PFSK-1 (cell line): ENCODE data around the gene PTX3.

ENCODE experiments used
- FOXP2 ChIP-seq: optimal IDR thresholded peaks from 2 replicates; pipeline ENCODE3; 2011; ENCODE audit warnings: borderline replicate concordance, control low read depth, inconsistent platforms; ENCODE audit not compliant: insufficient read depth; ENCODE audit errors: extremely low read length, extremely low read depth
- POLR2AphosphoS5 ChIP-seq: IDR thresholded peaks from 2 replicates; pipeline ENCODE4 v1.6.1; 2012; ENCODE audit warnings: low read depth, mild to moderate bottlenecking, control low read depth, low read length, moderate library complexity
- SIN3A ChIP-seq: IDR thresholded peaks from 2 replicates; pipeline ENCODE4 v1.6.1; 2012; ENCODE audit warnings: mild to moderate bottlenecking, low read length, moderate library complexity, borderline replicate concordance; ENCODE audit not compliant: insufficient read depth
- TAF1 ChIP-seq: IDR thresholded peaks from 2 replicates; pipeline ENCODE4 v1.6.1; 2012; ENCODE audit warnings: low read length, control low read depth, borderline replicate concordance; ENCODE audit not compliant: insufficient read depth
- TF ChIP-seq, protein P1 (sequence below), 2 experiments: IDR thresholded peaks; 2 replicates each; pipeline versions ENCODE4 v1.6.1 to v1.8.0; 2011 to 2012; ENCODE audit warnings: low read depth in 2 of 2, low read length in 2 of 2, control low read depth in 1 of 2, inconsistent platforms in 1 of 2, mild to moderate bottlenecking in 1 of 2, moderate library complexity in 1 of 2; ENCODE audit not compliant: insufficient read depth in 1 of 2

The PTX3 gene

DNA sequence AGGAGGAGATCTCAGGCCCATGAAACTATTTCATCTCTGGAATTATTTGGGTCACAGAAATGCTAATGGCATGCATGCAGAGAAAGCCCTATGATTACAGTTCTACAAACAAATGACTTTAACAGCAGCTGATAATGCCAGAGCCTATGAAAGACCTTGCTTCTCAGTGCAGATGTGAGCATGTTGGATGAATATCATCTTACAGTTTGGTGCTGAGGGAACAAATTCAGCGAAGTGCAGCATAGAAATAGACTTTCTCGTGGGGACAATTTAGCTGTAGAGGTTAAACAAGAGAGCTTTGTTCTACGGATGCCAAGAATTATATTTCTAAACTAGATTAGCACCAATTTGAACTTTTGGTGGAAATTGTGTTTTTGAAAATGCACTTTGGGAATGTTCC is 27.7 kb downstream of the PTX3 start:
- TF ChIP-seq FOXP2 = no peak
- TF ChIP-seq TAF1 = no peak
- TF ChIP-seq, protein P1, sequence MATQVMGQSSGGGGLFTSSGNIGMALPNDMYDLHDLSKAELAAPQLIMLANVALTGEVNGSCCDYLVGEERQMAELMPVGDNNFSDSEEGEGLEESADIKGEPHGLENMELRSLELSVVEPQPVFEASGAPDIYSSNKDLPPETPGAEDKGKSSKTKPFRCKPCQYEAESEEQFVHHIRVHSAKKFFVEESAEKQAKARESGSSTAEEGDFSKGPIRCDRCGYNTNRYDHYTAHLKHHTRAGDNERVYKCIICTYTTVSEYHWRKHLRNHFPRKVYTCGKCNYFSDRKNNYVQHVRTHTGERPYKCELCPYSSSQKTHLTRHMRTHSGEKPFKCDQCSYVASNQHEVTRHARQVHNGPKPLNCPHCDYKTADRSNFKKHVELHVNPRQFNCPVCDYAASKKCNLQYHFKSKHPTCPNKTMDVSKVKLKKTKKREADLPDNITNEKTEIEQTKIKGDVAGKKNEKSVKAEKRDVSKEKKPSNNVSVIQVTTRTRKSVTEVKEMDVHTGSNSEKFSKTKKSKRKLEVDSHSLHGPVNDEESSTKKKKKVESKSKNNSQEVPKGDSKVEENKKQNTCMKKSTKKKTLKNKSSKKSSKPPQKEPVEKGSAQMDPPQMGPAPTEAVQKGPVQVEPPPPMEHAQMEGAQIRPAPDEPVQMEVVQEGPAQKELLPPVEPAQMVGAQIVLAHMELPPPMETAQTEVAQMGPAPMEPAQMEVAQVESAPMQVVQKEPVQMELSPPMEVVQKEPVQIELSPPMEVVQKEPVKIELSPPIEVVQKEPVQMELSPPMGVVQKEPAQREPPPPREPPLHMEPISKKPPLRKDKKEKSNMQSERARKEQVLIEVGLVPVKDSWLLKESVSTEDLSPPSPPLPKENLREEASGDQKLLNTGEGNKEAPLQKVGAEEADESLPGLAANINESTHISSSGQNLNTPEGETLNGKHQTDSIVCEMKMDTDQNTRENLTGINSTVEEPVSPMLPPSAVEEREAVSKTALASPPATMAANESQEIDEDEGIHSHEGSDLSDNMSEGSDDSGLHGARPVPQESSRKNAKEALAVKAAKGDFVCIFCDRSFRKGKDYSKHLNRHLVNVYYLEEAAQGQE (IDR thresholded peaks at IDR 0.05; ENCODE audit: insufficient read depth in 1 of 2, low read depth in 2 of 2, low read length in 2 of 2) = no peak
- no peak for TF ChIP-seq SIN3A
- TF ChIP-seq POLR2AphosphoS5 = no peak

DNA sequence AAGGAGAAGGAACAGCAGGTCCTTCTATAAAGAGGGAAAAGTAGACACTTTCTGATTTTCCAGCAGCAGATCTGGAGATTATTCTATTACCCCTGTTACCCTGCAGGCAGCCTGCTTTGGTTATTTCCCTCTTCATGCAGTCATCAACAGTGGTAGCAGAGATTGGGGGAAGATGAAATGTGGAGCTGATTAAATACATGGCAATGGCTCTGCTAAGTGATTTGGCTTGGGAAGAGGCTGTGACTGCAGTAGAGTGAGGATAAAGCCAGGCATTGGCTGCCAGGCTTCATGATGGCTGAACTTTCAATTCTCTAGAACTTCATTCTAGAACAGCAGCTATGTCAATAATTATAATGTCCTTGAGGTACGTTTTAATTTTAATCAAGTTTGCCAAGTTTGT is 29.1 kb downstream of the PTX3 start:
- TF ChIP-seq, protein P1 (IDR thresholded peaks at IDR 0.05; ENCODE audit: insufficient read depth in 1 of 2, low read depth in 2 of 2, low read length in 2 of 2) = no peak
- TF ChIP-seq SIN3A (no peak), FOXP2 (no peak), POLR2AphosphoS5 (no peak), TAF1 (no peak)

DNA sequence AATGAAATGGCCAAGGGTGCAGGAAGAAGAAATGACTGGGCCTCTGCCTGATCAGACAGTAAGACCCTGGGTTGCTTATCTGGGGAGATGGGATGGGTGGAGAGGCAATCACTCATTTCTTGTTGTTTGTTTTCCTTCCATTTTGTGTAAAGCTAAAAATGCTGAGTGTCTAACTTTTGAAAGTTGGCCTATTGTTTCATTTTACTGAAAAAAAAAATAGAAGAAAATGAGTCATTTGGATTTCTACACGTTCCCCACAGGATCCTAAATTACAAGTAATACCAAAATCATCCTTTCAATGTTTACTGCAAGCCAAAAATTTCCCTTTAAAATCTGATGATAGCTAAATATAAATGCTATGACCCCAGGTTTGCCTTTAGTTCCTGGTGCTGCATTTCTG is 30.6 kb downstream of the PTX3 start:
- TF ChIP-seq FOXP2 (no peak), POLR2AphosphoS5 (no peak), TAF1 (no peak), SIN3A (no peak)
- TF ChIP-seq, protein P1 (IDR thresholded peaks at IDR 0.05; ENCODE audit: insufficient read depth in 1 of 2, low read depth in 2 of 2, low read length in 2 of 2) = no peak

DNA sequence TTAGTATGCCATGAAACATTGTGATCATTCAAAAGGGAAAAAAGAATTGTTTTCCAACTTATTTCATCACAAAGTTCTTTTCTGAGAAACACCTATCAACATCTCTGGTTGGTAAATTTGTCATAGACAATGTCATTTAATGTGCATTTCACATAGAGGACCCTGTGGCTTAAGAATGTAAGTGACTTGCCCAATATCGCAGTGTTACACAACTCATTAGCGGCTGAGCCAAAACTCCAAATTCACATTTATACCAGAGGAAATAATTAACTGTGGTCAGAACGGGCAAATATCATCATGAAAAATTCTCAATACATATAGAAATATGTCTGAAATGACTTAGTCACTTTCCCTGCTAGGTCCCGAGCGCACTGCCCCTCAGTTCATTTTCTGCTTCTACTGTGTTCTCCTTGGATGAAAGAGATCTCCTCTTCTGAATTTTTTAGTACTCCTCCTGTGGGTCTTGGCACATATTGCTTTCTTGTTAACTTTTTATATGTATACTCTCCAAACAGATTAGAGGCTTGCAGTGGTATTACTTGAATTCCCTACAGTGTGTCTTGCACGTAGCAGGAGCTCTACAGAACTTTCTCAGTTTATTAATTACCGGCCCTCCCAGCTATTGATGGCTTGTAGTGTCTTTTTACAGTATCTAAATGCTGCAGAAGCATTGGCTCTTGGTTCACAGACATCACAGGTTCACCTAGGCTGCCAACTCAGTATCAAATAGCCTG is 33.1 kb downstream of the PTX3 start:
- TF ChIP-seq FOXP2 = no peak
- TF ChIP-seq TAF1 = no peak
- no peak for TF ChIP-seq POLR2AphosphoS5
- TF ChIP-seq, protein P1 (IDR thresholded peaks at IDR 0.05; ENCODE audit: insufficient read depth in 1 of 2, low read depth in 2 of 2, low read length in 2 of 2) = no peak
- TF ChIP-seq SIN3A = no peak

DNA sequence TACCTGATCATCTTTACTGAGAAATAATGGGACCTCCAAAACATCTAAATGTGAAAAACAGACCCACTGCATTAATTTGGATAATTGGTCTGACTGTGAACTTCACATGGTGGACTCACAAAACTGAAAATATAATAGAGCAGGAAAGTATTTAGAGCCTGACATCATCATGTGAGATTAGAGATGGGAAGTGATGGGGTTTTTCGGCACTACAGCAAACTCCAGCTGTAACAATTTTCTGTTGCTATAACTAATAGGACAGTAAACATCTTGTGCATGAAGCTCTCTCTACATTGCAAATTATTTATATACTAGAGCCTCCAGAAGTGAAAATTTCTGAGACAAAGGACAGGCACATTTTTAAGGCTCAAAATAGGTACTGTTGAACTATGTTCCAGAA is 34.4 kb downstream of the PTX3 start:
- TF ChIP-seq POLR2AphosphoS5 = no peak
- TF ChIP-seq, protein P1 (IDR thresholded peaks at IDR 0.05; ENCODE audit: insufficient read depth in 1 of 2, low read depth in 2 of 2, low read length in 2 of 2) = no peak
- TF ChIP-seq TAF1 = no peak
- no peak for TF ChIP-seq FOXP2
- no peak for TF ChIP-seq SIN3A
